GM18502 (cell line): ENCODE measurements around the gene CEP63.
"Not testable (repeated sequence)": the region's sequence is repeated elsewhere in the genome, so short reads cannot be mapped to it uniquely, and the experiment has no call there.

Experiments used
- ATAC-seq: cut with Tn5 transposase; IDR thresholded peaks from one replicate; pipeline ENCODE4 v1.9.1; 2021; ENCODE audit warnings: mild to moderate bottlenecking; ENCODE audit not compliant: unreplicated experiment, poor library complexity

Gene CEP63

DNA sequence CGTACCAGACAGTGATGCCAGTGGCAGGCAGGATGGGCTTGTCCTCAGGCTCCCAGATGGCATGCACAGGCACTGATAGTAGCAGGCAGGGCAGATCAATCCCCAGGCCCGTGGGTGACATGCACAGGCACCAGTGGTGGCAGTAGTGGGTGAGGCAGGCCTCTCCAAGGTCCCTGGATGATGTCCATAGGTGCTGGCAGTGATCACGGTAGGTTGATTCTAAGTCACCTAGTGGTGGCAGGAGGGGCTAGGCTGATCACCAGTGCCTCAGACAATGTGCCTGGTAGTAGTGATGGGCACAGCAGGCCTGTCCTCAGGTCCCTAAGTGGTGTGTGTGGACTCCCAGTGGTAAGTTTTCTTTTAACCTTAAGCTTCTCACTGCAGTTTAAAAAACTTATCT, 19.6 kb downstream of the CEP63 start:
- no peak for ATAC-seq

DNA sequence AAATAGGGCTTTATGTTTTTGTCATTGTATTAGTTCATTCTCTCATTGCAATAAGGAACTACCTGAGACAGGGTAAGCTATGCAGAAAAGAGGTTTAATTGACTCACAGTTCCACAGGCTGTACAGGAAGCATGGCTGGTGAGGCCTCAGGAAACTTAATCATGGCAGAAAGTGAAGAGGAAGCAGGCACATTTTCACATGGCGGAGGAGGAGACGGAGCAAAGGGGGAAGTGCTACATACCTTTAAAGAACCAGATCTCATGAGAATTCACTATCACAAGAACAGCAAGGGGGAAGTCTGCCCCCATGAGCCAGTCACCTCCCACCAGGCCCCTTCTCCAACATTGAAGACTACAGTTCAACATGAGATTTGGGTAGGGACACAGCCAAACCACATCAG, 25.6 kb downstream of the CEP63 start:
- no peak for ATAC-seq

DNA sequence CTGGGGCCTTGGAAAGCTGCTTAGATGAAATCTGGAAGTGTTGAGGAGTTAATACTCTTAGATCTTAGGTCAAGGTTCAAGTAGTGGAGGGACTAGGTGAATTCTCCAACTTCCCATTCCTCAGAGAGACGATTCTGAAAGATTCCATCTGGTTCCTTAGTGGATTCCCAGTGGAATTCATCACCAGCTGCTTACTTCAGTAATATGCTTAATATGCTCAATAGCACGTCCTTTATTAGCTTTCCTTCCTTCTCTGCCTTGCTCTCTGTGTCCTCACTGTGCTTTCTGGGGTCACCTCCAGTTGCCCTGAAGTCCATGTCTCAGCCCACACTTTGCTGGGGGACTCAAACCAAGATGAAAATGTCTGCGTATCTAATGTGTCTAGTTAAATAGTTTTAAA, 31.0 kb downstream of the CEP63 start:
- no peak for ATAC-seq

DNA sequence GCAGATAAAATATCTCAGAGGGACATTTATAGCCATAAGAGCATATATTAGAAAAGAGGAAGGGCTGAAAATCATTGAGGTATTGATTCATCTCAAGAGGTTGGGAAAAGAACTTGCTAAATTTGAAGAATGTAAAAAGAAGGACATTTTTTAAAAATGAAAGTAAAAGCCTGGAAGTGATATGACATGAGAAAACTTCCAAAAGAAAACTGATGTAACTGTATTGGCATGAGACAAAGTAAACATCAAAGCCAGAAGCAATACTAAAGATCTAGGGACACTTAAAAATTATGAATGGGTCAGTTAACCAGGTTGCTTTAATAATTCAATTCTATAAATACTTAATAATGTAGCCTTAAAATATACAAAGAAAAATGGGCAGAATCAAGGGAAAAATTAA, 31.9 kb downstream of the CEP63 start:
- no peak for ATAC-seq

DNA sequence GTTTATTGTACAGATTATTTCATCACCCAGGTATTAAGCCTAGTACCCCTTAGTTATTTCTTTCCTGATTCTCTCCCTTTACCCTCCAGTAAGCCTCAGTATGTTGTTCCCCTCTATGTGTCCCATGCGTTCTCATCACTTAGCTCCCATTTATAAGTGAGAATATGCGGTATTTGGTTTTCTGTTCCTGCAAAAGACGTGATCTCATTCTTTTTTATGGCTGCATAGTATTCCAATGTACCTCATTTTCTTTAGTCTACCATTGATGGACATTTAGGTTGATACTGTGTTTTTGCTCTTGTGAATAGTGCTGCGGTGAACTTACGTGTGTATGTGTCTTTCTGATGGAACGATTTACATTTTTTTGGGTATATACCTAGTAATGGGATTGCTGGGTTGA, 36.7 kb downstream of the CEP63 start:
- ATAC-seq, result no peak

DNA sequence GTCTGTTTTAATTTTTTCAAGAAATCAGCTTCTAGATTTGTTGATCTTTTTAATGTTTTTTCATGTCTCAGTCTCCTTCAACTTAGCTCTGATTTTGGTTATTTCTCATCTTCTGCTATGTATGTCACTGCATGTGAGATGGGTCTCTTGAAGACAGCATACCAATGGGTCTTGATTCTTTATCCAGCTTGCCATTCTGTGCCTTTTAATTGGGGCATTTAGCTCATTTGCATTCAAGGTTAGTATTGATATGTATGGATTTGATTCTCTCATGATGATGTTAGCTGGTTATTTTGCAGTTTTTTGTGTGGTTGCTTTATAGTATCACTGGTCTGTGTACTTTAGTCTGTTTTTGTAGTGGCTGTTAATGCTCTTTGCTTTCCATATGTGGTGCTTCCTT, 39.4 kb downstream of the CEP63 start:
- no peak for ATAC-seq

DNA sequence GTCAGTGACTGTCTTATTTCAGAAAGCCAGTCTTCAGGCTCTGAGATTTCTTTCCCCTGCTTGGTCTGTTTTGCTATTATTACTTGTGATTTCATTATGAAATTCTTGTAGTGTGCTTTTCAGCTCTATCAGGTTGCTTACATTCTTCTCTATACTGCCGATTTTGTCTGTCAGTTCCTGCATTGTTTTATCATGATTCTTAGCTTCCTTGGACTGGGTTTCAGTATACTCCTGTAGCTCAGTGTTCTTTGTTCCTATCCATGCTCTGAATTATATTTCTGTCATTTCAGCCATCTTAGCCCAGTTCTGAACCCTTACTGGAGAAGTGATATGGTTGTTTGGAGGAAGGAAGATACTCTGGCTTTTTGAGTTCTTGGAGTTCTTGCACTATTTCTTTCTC, 40.5 kb downstream of the CEP63 start:
- no peak for ATAC-seq

DNA sequence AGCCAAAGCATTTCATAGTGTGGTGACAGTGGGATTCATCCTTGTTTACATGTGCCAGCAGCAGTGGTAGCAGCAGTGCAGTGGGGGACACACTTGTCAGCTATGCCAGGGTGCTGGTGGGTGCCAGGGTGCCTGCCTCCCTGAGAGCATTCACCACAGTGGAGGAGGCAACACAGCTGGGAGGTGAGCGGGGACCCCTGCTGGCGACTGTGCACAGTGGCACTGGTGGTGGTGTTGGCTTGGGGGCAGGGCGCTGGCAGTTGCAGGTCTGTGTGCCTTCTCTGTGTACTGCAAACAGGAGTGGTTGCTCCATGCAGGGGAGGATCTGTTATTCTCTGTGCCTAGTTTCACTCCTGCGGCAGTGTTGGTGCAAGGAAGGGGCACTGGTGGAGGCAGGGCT, 41.2 kb downstream of the CEP63 start:
- ATAC-seq, result no peak

DNA sequence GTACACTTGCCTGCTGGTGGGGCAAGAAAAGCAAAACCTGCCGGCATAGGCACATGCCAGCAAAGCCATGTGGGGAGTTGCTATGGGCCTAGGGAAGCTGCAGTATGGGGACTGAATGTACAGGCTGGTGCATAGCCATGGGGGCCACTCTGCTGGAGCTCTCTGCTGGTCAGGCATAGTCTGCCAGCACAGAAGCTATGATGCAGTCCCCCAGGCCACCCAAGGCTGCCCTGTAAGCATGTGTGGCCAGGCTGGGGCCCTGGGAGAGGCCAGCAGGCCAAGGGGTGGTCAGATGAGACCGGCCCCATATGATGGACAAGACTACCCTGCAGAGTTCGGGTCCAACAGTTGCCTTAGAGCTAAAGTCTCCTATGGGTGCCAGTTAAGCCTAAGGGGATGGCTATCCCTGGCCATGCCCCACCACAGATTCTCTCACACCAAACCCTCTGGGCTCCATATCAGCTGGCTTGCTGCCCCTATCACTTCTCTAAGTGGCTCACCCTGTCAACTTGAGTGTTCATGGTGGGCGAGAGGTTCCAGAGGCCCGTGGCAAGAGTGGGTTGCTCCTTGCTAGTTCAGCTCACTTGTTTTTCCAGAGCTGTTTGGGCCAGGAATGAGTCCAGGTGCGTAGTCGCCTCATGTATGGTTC, 41.8 kb downstream of the CEP63 start:
- no peak for ATAC-seq

DNA sequence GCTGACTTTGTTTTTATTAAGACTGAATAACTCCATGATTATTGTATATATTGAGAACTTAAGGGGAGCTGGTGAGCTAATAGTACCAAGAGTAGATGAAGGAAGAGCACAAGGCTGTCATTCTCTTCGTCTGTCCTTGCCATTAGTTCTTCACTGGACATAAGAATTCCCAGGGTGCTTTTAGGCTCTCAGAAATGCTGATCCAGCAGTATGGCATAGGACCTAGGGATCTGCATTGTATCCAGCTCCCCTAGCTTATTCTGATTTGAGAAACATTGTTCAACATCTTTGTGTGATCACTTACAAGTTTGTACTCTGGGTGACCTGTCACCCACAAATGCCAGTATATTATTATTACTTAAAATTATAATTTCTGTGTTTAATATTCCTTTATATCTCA, 47.6 kb downstream of the CEP63 start:
- ATAC-seq, result no peak

DNA sequence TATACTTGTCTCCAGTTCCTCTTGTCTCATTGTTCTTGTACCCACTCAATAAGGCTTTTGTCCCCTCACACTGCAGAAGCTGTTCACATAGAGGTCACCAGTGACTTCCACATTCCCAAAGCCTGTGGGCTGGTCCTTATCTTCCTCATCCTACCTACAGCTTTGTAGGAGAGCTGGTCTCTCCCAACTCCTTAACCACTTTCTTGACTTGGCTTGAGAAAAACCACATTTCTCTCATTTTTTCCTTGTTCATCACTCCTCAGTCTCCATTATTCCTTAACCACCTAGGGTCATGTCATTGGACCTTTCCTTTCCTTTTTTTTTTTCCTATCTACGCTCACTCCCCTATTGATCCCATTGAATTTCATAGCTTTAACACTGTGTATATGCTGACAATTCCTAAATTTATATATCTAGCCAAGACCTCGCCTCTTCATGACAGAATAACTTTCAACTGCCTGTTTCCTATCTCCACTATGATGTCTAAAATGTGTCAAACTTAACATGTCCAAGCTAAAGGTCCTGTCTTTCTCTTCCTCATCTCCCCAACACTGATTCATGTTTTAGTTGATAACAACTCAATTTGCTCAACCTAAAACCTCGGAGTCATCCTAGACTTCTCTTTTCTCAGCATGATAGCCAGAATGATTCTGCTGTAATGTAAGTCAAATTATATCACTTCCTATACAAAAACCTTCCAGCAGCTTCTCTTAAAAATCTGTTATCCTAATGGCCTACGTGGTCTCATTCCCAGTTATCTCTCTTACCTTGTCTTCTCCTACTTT, 49.5 kb downstream of the CEP63 start:
- no peak for ATAC-seq

DNA sequence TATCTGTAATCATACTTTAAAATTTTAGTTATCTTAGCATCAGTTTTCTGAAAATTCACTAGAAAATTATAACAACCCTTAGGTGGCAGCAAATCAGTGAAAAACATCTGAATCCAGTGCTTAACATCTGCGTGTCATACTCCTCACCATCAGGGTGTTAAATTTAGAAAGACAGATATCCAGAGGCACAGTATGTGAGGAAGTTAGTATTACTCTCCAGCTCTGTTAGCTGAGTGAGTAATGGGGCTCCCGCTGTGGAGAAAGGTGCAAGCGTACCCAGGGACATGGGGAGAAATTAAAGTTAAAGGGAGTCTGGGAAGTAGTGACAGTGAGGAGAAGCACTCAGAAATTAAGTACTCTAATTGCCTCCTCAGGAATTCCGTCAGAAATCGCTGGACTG, 50.9 kb downstream of the CEP63 start:
- ATAC-seq, result no peak

DNA sequence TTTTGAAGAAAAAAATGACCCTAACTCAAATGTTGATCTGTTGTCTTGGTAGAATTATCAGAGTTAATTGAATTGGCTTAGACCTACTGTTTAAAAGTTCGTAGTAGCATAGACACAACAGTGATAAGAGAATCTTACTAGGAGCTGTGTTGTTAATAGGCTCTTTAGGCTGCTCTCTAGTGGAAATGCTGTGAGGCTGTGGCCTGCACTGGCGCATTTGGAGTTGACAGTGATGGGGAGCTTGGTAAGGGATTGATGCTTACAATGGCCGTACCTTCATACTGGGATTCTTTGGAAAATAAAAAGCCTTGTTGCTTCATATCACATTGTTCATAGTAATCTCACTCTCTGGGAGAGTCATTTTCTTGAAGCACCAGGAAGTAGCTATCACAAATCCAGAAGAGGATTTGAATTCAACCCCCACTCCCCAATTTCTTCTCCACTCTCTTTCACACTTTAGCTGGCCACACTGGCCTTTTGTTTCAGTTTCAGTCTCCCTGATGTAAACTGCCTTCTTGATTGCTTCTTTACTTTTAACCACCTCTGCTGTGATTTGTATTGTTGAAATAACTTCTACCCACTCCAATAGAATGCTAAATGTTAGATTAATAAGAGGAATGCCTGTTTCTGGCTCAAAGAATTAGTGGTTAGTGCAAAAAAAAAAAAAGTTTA, 56.6 kb downstream of the CEP63 start:
- no peak for ATAC-seq

DNA sequence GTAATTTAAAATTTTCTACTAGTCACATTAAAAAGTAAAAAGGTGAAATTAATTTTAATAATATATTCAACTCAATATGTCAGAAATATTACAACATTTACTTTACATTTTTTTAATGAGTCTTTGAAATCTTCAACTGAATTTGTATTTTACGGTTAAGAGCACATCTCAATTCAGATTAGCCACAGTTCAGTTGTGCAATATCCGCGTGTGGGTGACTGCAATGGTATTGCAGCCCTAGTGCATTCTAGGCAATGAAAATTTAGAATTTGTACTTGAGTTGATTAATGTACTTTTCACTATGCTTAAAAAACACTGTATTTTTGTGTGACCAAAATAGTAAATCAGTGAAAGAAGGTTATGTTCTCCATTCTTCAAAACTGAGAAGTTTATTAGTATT, 57.3 kb downstream of the CEP63 start:
- no peak for ATAC-seq

DNA sequence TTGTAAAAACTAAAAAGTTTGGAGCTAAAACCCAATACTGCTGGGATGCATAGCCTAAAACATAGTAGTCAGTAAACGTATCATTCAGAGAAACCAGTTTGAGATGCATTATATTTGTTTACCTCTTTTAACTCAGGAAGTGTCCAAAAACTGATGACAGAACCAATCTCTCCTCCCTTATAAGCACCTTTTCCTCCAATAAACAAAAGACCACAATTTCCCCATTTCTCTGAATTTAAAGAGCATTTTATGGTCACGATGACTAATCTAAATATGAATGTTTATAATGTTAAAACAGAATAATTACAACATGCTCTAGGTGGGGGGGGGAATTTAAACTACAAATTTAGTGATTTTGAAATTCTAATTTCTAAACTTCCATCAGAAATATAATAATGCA, 58.5 kb downstream of the CEP63 start:
- no peak for ATAC-seq

DNA sequence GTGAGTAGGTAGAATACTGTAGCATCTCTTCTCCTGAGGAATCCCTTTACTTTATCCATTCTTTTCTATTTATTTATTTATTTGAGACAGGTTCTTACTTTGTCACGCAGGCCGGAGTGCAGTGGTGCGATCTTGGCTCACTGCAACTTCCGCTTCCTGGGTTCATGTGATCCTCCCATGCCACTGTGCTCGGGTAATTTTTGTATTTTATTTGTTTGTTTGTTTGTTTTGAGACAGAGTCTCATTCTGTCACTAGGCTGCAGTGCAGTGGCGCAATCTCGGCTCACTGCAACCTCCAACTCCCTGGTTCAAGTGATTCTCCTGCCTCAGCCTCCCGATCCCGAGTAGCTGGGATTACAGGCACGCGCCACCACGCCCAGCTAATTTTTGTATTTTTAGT, 58.9 kb downstream of the CEP63 start:
- ATAC-seq, result not testable (repeated sequence)

DNA sequence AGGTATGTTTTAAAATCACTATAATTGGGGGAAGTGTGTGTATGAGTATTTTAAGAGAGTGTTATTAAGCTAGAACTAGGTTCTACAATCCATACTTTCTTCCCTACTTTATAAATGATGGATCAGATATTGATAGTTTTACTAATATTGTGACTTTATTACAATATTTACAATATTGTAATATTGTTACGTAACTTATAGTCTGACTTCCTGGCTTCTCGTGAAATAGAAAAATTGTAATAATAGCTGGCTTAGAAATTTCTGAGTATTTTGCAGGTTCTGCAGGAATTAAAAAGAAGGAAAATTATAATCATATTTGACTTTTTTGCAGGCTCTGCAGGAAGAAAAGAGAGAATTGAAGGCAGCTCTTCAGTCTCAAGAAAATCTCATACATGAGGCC, 60.0 kb downstream of the CEP63 start:
- ATAC-seq, result no peak

DNA sequence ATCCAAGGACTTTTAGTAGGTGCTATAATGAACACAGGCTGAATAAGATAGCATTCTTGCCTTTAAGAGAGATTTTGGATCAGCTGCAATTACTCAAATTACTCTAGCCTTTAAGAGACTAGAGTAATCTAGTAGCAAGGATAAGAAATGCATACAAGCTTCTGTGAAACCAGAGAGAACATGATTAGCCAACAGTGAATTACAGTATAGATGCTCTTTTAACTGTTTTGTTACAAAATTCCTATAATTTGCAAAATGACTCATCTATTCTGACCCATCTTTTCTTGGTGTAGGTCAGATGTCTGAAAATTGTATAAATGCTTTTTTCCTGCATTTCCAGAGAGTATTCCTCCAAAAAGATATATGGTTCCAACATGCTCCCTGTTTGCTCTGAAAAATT, 66.9 kb downstream of the CEP63 start:
- no peak for ATAC-seq

DNA sequence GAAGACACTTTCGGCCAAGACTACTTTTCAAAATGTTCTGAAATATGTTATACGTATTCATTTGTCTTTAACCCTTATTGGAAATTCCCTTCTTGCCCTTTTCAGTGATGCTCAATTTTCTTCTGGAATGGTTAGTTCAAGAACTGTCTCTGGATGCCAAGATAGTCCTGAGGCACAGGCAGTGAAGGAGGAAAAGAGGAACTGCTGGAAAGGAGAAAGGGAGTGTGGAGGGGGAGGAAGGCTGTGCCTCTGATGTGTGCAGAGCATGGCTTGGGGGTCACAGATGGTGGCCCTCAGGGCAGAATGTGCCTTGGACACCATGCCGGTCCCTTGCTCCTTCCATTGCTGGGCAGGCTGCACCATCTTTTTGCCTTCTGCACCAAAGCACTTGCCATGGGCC, 73.7 kb downstream of the CEP63 start:
- ATAC-seq, result no peak

DNA sequence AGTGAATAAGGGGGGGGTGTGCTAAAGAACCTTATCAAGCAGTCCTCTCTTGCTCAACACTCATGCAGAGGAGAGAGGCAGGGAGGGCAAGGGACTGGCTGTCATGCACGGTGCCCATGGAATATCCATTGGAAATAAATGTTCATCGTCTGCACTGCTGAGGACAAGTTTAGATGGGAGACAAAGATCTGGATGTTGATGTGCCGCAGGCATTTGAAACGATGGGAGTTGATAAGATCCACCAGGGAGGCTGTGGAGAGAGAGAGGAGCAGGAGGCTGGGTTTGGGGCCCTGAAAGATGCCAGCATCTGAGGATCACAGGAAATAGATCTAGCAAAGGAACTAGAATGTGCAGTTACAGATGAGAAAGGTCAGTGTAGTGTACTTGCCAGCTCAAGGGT, 76.2 kb downstream of the CEP63 start:
- ATAC-seq, result no peak

DNA sequence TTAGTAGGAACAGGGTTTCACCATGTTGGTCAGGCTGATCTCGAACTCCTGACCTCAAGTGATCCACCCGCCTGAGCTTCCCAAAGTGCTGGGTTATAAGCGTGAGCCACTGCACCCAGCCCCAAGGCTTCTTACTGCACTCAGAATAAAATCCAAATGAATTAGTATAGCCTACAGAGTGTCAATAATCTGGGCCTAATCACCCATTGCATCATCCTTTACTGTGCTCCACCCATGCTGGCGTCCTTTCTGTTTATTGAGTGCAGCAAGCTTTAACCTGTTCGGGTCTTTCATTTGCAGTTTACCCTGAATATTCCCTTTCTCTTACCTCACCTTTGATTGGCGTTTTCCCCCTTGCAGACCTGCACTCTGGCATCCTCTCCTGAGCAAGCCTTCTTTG, 77.7 kb downstream of the CEP63 start:
- ATAC-seq, result no peak

DNA sequence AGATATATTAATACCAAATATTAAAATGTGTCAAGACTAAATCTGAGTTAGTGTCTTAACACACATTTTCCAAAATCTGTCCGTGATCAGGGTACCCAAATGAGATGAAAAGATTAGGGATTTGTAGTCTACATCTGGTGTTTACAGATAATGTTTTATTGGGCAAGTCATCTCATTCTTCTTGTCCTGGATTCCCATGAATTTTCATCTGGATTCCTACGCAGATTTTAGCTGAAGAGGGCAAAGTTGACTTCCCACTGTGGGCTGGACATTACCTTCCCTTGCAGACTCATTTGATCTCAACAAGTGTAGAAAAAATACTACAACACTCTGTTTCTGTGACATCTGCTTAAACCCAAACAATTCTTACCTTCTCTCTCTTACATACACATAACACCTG, 79.1 kb downstream of the CEP63 start:
- no peak for ATAC-seq
